NCI-H128 (cell line): ENCODE data around the gene KNDC1.
"Not testable (repeated sequence)": the region's sequence is repeated elsewhere in the genome, so short reads cannot be mapped to it uniquely, and the experiment has no call there.

ENCODE experiments used
- DNase-seq: peaks from one replicate; lab custom pipeline; 2025; ENCODE audit not compliant: unreplicated experiment; lab: John Stamatoyannopoulos, UW

Gene KNDC1

DNA sequence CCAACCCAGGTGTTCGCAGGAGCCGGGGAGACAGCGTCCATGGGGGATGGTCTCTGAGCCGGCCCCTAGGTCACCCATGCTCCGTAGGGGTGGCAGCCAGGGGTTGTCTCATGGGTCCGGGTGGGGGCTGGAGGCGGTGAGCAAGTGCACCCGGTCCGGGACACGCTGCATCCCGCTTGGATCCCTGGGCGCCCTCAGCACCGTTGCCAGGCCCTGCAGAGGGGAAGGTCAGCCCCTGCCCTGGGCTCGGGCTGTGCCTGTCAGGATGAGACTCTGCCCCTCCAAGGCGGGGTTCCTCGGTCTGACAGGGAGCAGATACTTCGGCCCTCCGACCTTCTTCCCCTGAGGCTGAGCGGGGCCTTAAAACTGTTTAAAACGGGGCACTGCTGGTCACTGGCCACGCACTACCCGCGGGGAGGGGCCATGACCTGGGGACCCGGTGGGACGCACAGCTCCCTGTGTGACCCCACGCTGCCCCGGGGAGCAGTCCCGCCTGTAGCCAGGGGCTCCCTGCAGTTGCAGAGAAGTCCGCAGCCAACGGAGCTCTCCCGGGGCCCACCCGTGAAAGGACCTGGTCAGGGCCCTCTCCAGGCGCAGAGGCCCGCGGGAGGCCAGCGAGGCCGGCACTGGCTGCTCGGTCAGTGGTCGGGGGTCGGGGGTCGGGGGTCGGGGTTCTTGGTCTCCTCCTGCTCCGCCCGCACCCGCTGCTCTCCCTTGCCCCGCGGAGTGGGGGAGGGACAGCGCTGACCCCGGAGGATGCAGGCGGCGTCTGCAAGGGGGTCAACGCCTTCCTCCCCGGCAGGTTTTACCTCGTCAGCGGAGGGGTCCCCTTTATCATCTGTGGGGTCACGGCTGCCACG lies 33.4 kb upstream of the KNDC1 start:
- no peak for DNase-seq

DNA sequence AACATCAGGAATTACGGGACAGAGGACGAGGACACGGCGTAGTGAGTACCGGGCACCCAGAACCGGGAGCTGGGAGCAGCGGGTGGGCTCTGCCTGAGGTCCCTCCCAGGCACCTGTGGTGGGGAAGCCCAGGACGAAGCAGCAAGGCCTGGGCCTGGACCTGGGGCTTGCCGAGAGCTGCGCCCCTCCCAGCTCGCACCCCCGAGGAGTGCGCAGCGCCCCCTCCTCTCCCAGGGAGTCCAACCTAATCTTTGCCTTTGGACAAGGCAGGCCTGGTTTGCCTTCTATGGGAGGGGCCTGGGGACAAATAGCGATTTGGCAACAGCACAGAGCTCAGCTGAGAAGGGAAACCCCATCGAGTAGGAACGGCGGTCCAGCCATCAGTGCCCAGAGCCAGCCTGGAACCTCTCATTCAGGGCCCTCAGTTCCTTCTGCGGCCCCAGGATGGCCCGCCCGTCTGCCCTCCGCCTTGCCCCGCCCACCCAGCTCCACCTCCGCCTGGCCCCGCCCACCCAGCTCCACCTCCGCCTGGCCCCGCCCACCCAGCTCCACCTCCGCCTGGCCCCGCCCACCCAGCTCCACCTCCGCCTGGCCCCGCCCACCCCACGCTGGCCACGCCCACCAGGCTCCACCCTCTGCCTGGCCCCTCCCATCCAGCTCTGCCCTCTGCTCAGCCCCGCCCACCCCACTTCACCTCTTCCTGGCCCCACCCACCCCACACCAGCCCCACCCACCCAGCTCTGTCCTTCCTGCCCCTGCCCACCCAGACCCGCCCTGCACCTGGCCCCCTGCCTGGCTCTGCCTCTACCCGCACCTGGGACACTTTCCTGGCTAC lies 32.5 kb upstream of the KNDC1 start:
- no peak for DNase-seq

DNA sequence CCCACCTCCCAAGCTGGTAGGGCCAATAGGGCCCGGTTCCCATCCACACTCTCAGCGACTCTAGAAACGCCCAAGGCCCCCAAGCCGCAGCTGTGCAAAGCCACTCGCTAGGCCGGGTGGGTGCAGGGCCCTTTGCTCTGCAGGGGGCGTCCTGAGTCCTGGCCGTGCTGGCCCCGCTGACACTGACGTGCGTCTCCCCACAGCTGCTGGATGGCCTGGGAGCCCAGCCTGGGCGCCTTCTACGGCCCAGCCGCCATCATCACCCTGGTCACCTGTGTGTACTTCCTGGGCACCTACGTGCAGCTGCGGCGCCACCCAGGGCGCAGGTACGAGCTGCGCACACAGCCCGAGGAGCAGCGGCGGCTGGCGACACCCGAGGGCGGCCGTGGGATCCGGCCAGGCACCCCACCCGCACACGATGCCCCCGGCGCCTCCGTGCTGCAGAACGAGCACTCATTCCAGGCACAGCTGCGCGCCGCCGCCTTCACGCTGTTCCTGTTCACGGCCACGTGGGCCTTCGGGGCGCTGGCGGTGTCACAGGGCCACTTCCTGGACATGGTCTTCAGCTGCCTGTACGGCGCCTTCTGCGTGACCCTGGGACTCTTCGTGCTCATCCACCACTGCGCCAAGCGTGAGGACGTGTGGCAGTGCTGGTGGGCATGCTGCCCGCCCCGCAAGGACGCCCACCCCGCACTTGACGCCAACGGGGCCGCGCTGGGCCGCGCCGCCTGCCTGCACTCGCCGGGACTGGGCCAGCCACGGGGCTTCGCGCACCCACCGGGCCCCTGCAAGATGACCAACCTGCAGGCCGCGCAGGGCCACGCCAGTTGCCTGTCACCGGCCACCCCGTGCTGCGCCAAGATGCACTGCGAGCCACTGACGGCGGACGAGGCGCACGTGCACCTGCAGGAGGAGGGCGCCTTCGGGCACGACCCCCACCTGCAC lies 31.6 kb upstream of the KNDC1 start:
- no peak for DNase-seq

DNA sequence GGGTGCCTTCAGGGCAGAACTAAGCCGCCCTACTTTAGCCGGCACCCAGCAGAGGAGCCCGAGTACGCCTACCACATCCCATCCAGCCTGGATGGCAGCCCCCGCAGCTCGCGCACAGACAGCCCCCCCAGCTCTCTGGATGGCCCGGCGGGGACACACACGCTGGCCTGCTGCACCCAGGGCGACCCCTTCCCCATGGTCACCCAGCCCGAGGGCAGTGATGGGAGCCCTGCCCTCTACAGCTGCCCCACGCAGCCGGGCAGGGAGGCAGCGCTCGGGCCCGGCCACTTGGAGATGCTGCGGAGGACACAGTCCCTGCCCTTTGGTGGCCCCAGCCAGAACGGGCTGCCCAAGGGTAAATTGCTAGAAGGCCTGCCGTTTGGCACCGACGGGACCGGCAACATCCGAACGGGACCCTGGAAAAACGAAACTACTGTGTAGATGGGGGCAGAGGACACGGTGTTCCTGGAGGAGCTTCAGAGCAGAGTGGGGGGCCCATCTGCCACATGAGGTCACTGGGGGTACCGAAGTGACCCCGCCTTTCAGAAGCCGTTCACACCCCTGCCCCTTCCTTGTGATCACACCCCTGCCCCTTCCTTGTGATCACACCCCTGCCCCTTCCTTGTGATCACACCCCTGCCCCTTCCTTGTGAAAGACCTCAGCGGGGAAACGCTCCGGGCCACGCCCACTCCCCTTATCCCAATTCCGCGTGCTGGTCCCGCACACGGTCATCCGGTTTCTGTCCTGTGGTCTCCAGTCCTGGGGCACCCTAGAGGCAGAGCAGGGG lies 30.8 kb upstream of the KNDC1 start:
- no peak for DNase-seq

DNA sequence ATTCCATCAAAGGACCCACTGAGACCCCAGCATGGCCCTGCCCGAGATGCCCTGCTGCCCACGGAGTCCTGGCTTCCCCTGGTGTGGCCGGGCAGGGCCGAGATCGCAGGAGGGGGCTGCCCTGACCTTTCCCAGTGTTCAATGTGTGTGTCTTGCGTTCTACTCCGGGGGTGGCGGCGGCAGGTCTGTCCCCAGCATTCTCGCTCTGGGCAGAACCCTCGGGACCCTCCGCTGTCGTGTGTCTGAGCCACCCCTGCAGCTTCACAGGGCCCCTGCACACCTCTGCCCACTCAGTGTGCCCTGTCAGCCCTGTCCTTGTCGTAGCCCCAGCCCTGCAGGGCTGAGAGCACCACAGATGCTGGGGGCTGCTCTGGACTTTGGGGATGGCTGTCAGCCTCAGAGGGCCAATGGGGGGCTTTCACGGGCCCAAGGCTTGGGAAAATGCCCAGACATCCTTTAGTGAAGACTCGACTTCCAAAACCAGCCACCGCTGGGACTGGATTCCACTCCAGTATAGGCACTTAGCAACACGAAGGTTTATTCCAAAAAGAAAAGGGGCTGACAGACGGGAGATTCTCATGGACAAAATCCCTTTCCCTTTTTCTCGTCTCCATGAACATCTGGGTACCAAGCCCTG lies 30.0 kb upstream of the KNDC1 start:
- no peak for DNase-seq

DNA sequence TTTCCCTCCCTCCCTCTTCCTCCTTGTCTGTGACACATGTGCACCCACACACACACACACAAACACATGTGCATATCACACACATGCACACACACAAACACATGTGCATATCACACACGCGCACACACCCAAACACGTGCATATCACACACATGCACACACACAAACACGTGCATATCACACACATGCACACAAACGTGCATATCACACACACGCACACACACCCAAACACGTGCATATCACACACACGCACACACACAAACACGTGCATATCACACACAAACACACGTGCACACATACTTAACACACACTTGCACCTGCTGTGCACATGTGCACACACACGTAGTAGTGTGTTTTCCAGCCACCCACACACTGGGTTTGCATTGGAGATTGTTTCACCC lies 29.4 kb upstream of the KNDC1 start:
- no peak for DNase-seq

DNA sequence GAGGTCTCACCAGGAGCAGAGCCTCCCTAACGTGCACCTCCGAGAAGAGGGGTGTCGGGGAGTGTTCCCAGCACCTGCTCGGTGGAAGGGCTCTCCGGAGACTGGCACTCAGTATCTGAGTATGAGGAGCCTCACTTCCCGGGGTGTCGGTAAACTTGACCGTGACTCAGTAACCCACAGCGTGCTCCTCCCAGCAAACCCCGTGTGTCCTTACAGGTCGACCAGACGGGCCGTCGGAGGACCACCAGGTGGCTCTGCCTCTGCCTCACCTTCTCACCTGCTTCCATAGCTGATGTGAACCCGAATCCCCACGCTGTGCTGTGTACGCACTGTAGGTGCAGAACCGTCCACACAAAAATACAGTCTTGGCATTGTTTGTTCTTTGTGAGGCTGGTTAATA lies 29.0 kb upstream of the KNDC1 start:
- DNase-seq, result no peak

DNA sequence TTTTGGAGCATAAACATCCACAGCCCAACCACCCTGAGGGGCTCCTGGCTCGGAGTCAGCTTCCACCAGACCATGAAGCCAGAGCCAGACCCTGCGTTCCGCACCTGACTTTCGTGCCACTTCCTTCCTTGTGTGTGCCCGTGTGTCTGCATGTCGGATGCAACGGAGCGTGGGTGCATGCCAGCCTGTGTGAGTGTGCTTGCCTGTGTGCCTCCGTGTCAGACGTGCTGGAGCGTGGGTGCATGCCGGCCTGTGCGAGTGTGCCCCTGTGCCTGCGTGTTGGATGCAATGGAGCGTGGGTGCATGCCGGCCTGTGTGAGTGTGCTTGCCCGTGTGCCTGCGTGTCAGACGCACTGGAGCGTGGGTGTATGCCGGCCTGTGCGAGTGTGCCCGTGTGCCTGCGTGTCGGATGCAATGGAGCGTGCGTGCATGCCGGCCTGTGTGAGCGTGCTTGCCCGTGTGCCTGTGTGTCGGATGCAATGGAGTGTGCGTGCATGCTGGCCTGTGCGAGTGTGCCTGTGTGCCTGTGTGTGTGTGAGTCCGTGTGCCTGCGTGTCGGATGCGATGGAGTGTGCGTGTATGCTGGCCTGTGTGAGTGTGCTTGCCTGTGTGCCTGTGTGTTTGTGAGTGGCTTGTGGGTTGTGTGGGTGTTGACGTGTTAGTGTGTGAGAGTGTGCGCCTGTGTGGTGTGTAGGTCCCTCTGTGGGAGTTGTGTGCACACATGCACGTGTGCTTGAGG lies 28.1 kb upstream of the KNDC1 start:
- no peak for DNase-seq

DNA sequence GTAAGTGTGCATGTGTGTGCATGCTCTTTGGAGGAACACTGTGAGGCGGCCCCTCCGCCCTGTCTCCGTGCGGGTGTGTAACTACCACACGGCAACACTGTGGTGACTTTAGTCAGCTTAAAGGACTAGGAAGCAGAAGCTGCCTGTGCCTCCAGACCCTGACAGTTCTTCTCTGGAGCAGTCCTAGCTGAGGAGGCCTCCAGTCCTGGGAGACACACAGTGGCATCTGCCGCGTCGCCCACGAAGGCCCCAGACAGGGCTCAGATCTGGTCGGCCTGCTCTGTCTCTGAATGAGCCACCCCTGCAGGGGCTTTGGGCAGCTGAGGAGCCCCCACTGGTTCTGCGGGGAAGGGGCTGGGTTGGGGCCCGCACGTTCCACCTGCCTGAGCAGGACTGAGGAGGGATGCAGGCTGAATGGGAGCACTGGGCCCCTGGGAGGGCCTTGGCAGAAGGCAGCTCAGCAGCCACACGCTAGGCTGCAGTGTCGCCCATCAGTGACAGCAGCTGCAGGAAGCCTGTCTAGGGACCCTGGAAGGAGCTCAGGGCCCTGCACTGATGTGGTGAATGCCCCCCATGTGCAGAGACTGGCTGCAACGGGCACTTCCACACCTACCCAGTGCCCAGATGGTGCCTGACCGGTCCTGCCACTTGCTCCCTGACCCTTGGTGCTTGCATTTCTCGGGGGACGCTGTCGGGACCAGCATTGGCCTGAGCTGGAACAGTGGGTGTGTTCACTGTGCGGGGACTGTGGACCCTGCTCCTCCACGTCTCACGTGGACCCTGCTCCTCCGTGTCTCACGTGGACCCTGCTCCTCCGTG lies 27.3 kb upstream of the KNDC1 start:
- DNase-seq, result no peak

DNA sequence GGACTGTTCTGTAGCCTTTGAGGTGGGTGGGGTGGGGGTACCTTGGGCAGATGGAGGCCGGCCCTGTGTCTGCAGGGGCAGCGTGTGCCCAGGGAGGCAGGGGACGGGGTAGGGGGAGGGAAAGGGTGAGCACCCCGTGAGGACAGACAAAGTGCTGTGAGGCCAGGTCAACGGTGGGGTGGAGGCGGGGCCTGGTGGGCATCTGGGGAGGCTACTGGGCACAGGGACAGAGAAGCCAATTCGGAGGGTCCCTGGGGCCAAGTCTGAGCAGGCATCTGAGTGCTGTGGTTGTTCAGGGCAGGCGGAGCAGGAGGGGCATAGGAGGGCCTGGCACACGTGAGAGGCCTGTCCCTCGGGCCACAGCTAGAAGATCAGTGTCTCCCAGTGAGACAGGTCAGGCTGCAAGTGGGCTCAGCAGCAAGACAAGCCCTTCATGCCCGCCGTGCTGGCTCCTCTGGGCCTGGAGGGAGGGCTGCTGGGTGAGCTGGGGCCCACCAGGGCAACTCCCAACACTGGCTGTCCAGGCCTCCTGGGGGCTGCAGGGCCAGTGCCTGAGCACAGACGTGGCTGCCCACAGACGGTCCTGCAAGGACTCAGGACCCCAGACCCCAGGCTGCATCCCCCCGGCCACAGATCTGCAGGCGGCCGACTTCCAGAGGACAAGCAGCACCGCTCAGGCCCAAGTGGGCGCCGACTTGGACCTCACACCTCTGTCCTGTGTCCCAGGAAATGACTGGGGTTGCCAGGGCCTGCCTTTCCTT lies 26.4 kb upstream of the KNDC1 start:
- no peak for DNase-seq

DNA sequence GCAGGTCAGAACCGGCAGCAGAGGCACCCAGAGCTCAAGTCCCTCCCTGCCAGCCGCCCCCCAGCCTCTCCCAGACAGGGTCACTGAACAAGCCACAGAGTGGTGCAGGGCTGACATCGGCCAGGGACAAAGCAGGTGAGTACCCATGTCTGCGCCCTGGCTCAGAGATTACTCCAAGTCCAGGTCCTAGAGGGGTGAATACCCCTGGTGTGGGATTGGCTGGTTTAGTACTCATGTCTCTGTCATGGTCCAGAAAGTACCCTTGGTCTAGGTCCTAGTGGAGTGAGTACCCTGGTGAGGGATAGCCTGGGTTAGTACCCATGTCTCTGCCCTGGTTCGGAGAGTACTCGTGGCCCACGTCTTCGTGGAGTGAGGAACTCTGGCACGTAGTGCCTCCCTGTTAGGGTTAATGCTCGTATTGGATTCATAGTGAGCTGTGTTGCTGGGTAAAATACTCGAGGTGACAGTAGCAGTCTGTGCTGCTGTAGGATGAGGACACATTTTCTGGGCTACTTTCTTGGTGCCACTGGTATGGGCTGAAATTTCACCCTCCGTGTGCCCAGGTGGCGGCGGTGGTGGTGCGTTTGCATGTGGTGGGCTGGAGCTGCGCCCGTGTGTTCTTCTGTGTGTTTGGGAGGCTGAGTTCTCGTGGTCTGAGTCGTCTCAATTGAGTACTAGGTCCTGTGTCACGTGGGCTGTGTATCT lies 25.5 kb upstream of the KNDC1 start:
- no peak for DNase-seq

DNA sequence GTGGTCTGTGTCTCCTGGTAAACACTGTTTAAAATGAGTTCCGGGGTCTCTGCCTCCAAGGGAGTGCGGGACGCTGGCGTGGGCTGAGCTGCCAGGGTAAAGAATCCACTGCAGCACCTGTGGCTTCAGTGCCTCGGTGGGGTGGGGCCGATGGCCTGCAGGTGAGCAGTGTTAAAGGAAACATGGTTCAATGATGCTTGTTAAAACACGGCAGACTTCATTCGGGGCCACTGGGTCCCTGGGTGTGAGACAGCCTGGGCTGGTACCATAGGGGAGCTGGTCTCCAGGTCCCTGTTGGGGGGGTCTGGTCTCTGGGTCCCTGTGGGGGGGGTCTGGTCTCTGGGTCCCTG lies 24.9 kb upstream of the KNDC1 start:
- no peak for DNase-seq

DNA sequence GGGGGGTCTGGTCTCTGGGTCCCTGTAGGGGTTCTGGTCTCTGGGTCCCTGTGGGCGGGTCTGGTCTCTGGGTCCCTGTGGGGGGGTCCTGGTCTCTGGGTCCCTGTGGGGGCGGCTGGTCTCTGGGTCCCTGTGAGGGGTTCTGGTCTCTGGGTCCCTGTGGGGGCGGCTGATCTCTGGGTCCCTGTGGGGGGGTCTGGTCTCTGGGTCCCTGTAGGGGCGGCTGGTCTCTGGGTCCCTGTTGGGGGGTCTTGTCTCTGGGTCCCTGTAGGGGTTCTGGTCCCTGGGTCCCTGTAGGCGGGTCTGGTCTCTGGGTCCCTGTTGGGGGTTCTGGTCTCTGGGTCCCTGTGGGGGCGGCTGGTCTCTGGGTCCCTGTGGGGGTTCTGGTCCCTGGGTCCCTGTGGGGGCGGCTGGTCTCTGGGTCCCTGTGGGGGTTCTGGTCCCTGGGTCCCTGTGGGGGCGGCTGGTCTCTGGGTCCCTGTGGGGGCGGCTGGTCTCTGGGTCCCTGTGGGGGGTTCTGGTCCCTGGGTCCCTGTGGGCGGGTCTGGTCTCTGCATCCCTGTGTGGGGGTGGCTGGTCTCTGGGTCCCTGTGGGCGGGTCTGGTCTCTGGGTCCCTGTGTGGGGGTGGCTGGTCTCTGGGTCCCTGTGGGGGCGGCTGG lies 22.4 kb upstream of the KNDC1 start:
- not testable (repeated sequence) for DNase-seq

DNA sequence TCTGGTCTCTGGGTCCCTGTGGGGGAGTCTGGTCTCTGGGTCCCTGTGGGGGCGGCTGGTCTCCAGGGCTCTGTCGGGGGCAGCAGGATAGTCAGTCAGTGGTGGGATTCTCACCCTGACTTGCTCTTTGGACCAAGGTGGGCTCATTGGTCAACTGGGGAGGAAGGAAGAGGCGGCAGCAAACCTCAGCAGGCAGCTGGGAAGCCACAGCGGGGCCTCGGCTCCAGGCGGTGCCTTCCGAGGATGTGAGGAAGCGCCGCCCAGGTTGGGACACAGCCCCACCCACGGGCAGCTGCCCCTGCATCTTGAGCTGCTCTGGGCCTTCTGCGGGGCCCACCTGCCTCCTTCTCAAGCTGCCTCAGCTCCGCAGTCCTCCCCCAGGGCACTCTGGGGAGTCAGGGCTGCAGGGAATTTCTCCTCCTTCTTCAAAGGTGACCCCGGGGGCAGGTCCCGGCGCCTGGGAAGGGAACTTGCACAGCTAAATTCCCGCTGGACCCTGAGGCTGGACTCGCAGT lies 20.4 kb upstream of the KNDC1 start:
- no peak for DNase-seq

DNA sequence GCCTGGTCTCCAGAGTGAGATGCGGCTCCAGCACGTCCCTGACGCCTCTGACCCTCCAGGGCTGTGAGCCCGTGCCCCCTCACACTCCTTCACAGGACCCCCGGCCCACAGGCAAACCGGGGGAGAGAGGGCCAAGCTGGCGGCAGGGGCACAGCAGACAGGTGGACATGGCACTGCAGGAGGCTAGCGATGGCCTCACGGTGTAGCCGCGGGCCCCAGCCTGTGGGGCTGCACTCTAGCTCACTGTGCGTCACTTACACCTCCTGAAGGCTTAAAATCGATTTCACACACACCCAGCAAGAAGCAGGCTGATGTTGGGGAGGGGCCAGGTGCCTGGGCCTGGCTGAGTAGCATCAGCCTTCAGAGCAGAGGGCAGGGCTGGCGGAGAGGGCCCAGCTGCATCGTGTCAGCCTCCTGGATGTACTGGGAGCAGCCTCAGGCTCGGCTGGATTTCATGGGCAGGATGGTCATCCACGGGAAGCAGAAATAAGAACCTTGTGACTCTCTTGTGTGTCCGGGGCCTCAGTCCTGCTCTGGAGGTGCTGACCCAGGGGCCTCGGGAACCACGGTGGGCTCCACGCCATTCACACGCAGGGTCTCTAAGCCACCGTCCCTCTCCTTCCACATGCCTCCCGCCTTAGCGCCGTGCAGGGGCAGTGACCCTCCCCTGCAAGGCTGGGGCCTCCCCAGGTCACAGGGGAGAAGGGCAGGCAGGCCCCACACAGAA lies 19.4 kb upstream of the KNDC1 start:
- DNase-seq, result no peak
